Mucosa of stomach (tissue), 1 donor: Measurements from ENCODE around the gene NSDHL.
"Not testable (repeated sequence)": the region's sequence is repeated elsewhere in the genome, so short reads cannot be mapped to it uniquely, and the experiment has no call there.

ENCODE experiments used
- H3K27me3 ChIP-seq: one replicate; pipeline ENCODE4 v1.7.0; 2013; ENCODE audit warnings: mild to moderate bottlenecking, low read length; ENCODE audit not compliant: control insufficient read depth, insufficient read depth
- H3K36me3 ChIP-seq: one replicate; pipeline ENCODE4 v1.7.0; 2013; ENCODE audit warnings: low read length; ENCODE audit not compliant: control insufficient read depth, insufficient read depth
- H3K4me1 ChIP-seq: one replicate; pipeline ENCODE4 v1.7.0; 2013; ENCODE audit warnings: mild to moderate bottlenecking, low read length; ENCODE audit not compliant: control insufficient read depth, insufficient read depth
- H3K4me3 ChIP-seq: one replicate; pipeline ENCODE4 v1.7.0; 2013; ENCODE audit warnings: low read length
- H3K9ac ChIP-seq: one replicate; pipeline ENCODE4 v1.7.0; 2013; ENCODE audit warnings: mild to moderate bottlenecking, low read length, moderate library complexity
- H3K9me3 ChIP-seq: one replicate; pipeline ENCODE4 v1.7.0; 2013; ENCODE audit warnings: mild to moderate bottlenecking, low read length, moderate library complexity; ENCODE audit not compliant: control insufficient read depth
- donor health status: Pancreatic carcinoma.

The NSDHL gene

DNA sequence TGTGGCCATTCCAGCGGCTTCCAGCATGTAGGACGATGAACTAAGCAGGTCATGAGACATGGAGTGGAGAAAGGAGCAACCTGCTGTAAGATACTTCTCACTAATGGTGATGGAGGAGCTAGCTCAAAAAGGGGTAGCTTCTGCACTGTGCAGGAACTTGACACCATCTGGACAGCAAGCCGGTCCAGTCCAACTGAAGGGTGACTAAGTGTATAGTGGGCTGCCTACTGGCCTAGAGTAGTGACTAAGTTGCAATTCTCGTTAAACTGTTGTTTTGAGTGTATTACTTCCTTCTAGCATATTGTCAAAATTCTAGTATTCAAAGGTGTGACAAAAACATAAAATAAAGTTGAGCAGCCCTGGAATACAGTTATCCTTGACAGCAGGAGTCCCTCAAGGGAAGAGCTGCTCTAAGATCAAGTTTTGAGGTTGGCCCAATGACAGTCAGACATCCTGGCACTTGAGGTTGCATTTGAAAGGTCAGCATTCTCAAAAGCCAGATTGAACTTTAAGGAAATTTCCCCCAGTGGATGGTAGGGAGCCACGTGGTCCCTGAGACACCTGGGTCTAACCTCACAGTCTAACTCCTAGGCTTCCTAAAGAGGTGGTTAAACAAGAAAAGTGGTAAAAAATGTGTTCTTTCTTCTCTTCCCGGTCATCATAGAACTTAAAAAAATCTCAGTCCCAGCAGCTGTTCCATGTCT, 8.3 kb upstream of the NSDHL start:
- no peaks in the 10 kb centered on the region for H3K4me1 ChIP-seq
- no peaks in the 10 kb centered on the region for H3K9me3 ChIP-seq
- no peak overlapping the region for H3K4me3 ChIP-seq
- no peaks in the 10 kb centered on the region for H3K27me3 ChIP-seq
- no peaks in the 10 kb centered on the region for H3K36me3 ChIP-seq
- H3K9ac ChIP-seq: no peak overlapping the region

DNA sequence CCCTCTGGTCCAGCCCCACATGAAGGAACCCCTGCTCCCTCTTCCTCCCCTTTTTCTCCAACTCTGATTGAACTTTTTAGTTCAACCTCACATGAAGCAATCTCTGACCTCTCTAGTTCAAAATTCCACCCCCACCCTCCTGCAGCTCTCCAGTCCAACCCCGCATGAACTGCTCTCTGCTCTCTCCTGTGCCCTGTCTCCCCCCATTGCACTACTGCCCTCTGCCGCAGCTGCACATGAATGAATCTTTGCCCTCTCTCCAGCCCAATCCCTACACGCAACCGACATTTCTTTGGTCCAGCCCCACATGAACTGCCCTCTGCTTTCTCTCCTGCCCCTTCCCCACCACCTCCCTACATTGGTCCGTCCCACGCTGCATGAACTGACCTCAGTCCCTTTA, 7.2 kb upstream of the NSDHL start:
- H3K36me3 ChIP-seq: no peaks in the 10 kb centered on the region

DNA sequence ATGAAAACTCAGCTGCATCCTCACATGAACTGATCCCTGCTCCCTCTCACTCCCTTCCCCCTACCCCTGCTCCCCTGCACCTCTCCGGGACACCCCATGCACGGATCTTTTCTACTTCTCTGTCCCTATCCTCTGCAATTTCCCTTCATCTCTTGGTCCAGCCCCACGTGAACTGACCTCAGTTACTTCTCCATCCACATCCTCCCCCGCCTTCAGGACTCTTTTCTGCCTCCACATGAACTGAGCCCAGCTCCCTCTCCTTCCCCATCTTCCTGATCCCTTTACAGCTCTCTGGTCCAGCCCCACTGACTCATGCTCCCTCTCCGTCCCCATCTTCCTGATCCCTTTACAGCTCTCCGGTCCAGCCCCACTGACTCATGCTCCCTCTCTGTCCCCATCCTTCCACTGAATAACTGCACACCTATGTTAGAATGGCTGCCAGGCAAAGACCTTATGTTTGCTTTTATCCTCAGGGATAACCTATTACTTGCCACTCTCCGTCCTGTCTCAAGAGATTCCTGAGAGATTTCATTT, 6.0 kb upstream of the NSDHL start:
- H3K27me3 ChIP-seq: no peaks in the 10 kb centered on the region
- H3K9me3 ChIP-seq: no peaks in the 10 kb centered on the region
- no peaks in the 10 kb centered on the region for H3K4me1 ChIP-seq
- H3K36me3 ChIP-seq: no peaks in the 10 kb centered on the region
- no peak overlapping the region for H3K9ac ChIP-seq
- H3K4me3 ChIP-seq: no peak overlapping the region

More for the DNA sequence above, 7.2 kb upstream of the NSDHL start:
- H3K9ac ChIP-seq: no peak overlapping the region
- H3K9me3 ChIP-seq: no peaks in the 10 kb centered on the region
- H3K4me1 ChIP-seq: no peaks in the 10 kb centered on the region
- H3K27me3 ChIP-seq: no peaks in the 10 kb centered on the region
- no peak overlapping the region for H3K4me3 ChIP-seq

DNA sequence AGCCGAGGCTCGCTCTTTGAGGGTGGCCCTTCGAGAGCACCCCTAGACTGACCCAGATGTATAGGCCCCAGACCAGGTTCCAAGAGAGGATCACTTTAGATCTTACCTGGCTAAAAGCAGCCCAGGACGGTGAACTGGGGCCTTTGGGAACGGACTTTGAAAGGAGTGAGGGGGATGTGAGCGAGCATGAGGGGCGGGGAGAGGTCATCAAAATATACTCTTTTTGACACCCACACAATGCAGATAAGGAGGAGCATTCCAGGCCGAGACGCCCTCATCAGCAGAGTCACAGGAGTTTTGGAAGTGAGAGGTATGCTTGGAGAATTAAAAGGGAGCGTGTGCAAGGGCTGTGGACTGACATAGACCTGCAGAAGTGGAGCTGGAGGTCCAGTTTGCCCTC, 528 bp downstream of the NSDHL start:
- H3K36me3 ChIP-seq: no peaks in the 10 kb centered on the region

DNA sequence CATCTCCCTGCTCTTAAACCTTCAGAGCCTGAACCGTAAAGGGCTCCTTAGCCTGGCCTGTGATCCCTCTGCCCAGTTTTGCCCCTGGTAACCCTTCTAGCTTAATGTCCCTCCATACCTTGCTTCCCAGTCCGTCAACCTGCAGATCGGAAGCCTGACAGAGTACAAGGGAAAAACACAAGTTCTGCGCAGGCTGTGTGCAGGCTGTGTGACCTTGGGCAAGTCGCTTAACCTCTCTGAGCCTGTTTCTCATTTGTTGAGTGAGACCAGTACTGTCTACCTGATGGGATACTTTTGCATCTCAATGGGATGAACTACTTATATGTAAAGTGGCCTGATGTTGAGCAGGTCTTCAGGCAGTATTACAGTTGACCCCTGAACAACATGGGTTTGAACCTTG, 1.7 kb downstream of the NSDHL start:
- Histone ChIP-seq H3K9me3 (no peaks in the 10 kb centered on the region), H3K36me3 (no peaks in the 10 kb centered on the region), H3K27me3 (no peaks in the 10 kb centered on the region), H3K4me1 (peaks cover 5% of the 10 kb centered on the region), H3K9ac (no peak overlapping the region), H3K4me3 (no peak overlapping the region)

More for the DNA sequence above, 528 bp downstream of the NSDHL start:
- H3K9me3 ChIP-seq: no peaks in the 10 kb centered on the region
- no peaks in the 10 kb centered on the region for H3K27me3 ChIP-seq
- peak overlapping the region; percentile 82 for H3K9ac ChIP-seq
- peaks cover 5% of the 10 kb centered on the region for H3K4me1 ChIP-seq
- H3K4me3 ChIP-seq: peak overlapping the region; percentile 36

DNA sequence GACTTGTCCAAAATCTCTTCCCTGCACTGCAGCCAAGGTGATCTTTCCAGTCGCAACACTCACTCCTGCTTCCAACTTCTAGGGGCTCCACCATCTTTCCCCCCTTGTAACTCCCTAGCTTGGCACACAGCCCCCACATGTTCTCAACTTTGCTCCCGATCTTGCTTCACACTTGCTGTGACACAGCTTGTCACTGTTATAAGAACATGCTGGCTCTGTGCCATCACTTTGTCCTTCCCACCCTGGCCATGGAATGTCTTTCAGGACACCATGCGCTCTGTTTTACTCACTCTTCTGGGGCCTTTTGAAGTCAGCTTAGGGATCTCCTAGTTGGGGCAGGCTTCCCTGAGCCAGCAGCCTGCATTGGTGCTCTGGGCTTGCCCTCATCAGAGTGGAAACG, 2.5 kb downstream of the NSDHL start:
- no peak overlapping the region for H3K9ac ChIP-seq
- H3K9me3 ChIP-seq: no peaks in the 10 kb centered on the region
- no peaks in the 10 kb centered on the region for H3K27me3 ChIP-seq
- H3K4me1 ChIP-seq: peaks cover 5% of the 10 kb centered on the region
- H3K36me3 ChIP-seq: no peaks in the 10 kb centered on the region
- H3K4me3 ChIP-seq: no peak overlapping the region

DNA sequence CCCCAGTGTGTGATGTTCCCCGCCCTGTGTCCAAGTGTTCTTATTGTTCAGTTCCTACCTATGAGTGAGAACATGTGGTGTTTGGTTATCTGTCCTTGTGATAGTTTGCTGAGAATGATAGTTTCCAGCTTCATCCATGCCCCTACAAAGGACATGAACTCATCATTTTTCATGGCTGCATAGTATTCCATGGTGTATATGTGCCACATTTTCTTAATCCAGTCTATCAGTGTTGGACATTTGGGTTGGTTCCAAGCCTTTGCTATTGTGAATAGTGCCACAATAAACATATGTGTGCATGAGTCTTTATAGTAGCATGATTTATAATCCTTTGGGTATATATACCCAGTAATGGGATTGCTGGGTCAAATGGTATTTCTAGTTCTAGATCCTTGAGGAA, 4.6 kb downstream of the NSDHL start:
- H3K9me3 ChIP-seq, H3K9ac ChIP-seq, H3K27me3 ChIP-seq, H3K4me3 ChIP-seq, H3K36me3 ChIP-seq, H3K4me1 ChIP-seq: not testable (repeated sequence)

DNA sequence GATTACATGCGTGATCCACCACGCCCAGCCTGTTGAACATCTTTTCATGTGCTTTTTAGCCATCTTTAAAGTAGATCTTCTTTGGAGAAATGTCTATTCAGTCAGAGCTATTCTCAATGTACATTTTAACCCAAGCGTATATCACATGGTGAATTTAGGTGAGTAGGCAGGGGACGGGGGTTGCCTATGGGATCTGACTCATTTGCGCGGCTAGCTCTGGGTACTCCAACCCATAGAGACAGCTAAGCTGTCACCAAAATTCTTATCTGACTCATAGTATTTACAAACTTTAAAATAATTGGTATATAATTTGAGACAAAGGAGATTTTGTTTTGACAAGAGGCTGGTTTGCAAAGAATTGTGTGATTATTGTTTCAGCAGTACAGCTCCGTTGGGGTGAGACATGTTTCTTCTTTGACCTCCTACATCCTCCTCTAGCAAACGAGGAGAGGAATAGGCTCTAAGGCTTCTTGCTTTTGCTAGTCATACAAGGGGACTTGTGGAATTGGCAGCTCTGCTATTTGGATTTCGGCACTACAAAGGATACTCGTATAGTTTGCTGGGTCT, 12.0 kb downstream of the NSDHL start:
- H3K27me3 ChIP-seq: no peaks in the 10 kb centered on the region
- H3K4me1 ChIP-seq: no peaks in the 10 kb centered on the region
- no peaks in the 10 kb centered on the region for H3K9me3 ChIP-seq
- no peak overlapping the region for H3K9ac ChIP-seq
- H3K4me3 ChIP-seq: no peak overlapping the region
- H3K36me3 ChIP-seq: no peaks in the 10 kb centered on the region

DNA sequence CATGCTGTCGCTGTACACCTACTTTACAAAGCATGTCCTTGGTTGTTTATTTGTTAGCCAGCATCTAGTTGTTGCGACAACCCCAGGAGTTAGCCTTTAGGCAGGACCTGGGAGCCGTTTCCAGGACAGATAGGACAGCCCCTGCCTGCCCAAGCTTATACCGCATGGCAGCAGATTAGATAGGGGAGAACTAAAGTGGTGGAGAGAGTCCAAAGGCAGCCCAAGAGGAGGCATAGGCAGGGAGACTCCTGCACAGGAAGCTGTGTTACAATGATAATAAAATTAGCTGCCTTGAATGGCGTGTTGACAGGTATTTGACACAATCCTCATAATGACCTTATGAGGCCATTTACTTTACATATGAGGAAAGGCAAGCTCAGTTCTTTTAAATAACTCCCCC, 13.0 kb downstream of the NSDHL start:
- Histone ChIP-seq H3K27me3 (no peaks in the 10 kb centered on the region), H3K9me3 (no peaks in the 10 kb centered on the region), H3K9ac (no peak overlapping the region), H3K4me1 (no peaks in the 10 kb centered on the region), H3K36me3 (no peaks in the 10 kb centered on the region), H3K4me3 (no peak overlapping the region)

DNA sequence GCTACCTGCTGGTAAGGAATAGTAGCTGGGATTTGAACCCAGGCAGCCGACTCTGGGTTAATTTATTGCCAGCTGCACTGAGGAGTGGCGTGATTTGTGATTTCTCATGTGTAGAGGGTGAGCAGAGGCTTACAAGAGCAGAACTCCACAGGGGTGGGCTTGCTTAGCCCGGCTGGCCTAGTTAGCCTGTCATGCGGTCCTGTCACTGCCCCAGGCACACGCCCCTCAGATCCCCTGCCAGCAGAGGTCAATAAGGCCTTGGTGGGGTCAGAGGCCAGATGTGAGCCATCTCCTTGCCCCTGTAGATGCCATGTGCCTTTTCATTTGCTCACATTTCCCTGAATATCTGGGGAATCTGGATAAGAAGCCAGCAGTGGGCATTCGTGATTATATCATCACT, 13.4 kb downstream of the NSDHL start:
- Histone ChIP-seq H3K27me3 (no peaks in the 10 kb centered on the region), H3K9me3 (no peaks in the 10 kb centered on the region), H3K36me3 (no peaks in the 10 kb centered on the region), H3K4me3 (no peak overlapping the region), H3K4me1 (no peaks in the 10 kb centered on the region), H3K9ac (no peak overlapping the region)

DNA sequence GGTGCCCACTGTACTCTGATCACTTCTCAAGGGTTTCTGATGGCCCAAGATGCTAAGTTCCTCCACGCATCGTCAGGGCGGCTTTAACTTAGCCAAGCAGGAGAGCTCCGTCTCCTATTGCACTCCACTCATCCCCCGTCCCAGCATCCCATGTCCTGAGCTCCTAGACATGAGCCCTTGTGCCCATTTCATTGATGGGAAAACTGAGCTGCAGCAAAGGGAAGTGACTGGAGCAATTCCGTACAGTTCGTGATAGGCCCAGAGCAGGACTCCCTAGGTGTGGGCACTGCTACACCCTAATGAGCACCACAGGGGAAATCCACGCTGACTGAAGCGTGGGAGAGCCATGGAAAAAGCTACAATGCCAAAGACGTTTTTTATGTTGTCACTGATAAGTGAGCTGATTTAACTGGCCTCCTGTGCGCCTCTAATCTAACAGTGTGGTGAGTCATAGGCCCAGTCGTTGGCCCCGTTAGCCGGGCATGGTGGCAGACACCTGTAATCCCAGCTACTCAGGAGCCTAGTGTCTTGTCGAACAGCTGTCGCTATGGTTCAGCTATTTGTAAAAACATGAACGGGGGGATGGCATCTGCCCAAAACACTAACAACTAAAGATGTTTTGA, 14.9 kb downstream of the NSDHL start:
- no peaks in the 10 kb centered on the region for H3K36me3 ChIP-seq
- no peak overlapping the region for H3K9ac ChIP-seq
- no peaks in the 10 kb centered on the region for H3K9me3 ChIP-seq

DNA sequence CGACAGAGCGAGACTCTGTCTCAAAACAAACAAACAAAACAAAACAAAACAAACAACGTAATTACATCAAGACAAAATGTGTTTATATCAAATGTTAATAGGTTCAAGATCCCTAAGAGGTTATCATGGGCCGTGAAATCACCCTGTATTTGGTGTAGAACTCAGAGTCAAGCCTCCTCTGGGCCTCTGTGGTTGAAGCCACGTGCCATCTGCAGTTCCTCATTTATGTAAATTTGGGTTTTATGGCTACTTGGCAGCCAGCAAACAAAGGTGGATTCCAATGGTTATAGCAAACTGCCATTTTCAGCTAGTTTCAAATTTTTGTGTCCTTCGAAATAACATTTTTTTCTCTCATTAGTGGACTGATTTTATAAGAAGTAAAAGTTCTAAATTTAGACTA, 16.4 kb downstream of the NSDHL start:
- H3K9me3 ChIP-seq: no peaks in the 10 kb centered on the region
- H3K36me3 ChIP-seq: no peaks in the 10 kb centered on the region
- H3K4me1 ChIP-seq: no peaks in the 10 kb centered on the region
- H3K9ac ChIP-seq: no peak overlapping the region
- H3K27me3 ChIP-seq: no peaks in the 10 kb centered on the region
- H3K4me3 ChIP-seq: no peak overlapping the region

More for the DNA sequence above, 14.9 kb downstream of the NSDHL start:
- no peak overlapping the region for H3K4me3 ChIP-seq
- H3K4me1 ChIP-seq: no peaks in the 10 kb centered on the region
- no peaks in the 10 kb centered on the region for H3K27me3 ChIP-seq
